Fibroblast of lung (primary cell): ENCODE data around the gene METTL21C.

ENCODE experiments used
- CTCF ChIP-seq, 2 donors: IDR thresholded peaks in 1 of 2; conservative IDR thresholded peaks in 1 of 2; 1 replicate in 1 of 2; 2 replicates in 1 of 2; pipeline ENCODE4 v1.5.1; 2011 to 2012; ENCODE audit warnings: low read length in 2 of 2, control low read depth in 1 of 2, inconsistent platforms in 1 of 2, low read depth in 1 of 2, mild to moderate bottlenecking in 1 of 2
- EZH2 ChIP-seq: IDR thresholded peaks from 2 replicates; pipeline ENCODE4 v1.5.1; 2012; ENCODE audit warnings: low read length, control low read depth, mild to moderate bottlenecking; ENCODE audit errors: missing control alignments

DNA sequence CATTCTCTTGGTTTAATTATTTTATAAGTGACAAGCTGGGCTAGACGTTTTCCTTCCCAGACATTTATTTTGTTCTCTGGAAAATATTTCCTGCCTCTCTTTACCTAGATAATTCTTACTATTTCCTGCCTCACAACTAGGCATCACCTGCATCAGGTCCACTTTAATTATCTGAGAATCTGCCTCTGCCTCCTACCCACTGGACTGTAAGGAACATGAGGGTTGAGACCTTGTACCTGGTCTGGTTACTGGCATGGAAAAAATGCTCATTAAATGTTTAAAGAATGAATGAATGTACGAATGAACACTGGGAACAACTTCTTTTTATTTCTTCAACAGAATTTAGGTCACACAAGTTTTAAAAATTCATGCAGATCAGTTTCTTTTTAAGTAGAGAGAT lies 13.4 kb upstream of the METTL21C start:
- TF ChIP-seq CTCF (conservative IDR thresholded peaks at IDR 0.05 in 1 of 2, IDR thresholded peaks at IDR 0.05 in 1 of 2; ENCODE audit: low read depth in 1 of 2, low read length in 2 of 2) (no peak), EZH2 (no peak)
